Ureter (tissue), 1 donor: ENCODE data around the gene PMS1. TPM values are rescaled to one million over a fixed set of nuclear protein-coding genes. Genes with fewer than 3 reads are reported as not detected.
"Not testable (repeated sequence)": the region's sequence is repeated elsewhere in the genome, so short reads cannot be mapped to it uniquely, and the experiment has no call there.

ENCODE experiments used
- DNase-seq: peaks from one replicate; pipeline ENCODE4 v3.0.0-alpha.2; 2020; ENCODE audit warnings: low spot score
- total RNA-seq: library from RNA; stranded (reverse); gene quantifications from one replicate; pipeline ENCODE4 v1.2.4, GENCODE V29; 2023
- donor health status: DM: yes; HTN: yes; CAD: no.

PMS1 gene
- total RNA-seq, 1 donor from 2014 or later, result 29.6 TPM

- DNase-seq, result no peak
These were observed 81.6 kb downstream of the PMS1 start for GRCh38 chr2:189865826-189866225.

- no peak for DNase-seq
These were observed 82.0 kb downstream of the PMS1 start for GRCh38 chr2:189866296-189866695.

GRCh38 chr2:189868896-189869295, 84.6 kb downstream of the PMS1 start:
- DNase-seq, result no peak

GRCh38 chr2:189870381-189871085, 86.3 kb downstream of the PMS1 start:
- no peak for DNase-seq

- no peak for DNase-seq
These were observed 89.4 kb downstream of the PMS1 start for GRCh38 chr2:189873696-189874095.

- DNase-seq, result no peak
These were observed 90.5 kb downstream of the PMS1 start for GRCh38 chr2:189874586-189875320.

- DNase-seq, result no peak
These were observed 92.0 kb downstream of the PMS1 start for GRCh38 chr2:189876271-189876670.

- DNase-seq, result no peak
These were observed 95.4 kb downstream of the PMS1 start for GRCh38 chr2:189879716-189880081.

- DNase-seq, result no peak
These were observed 96.2 kb downstream of the PMS1 start for GRCh38 chr2:189880429-189880828.

GRCh38 chr2:189880832-189881492, 96.7 kb downstream of the PMS1 start:
- DNase-seq, result no peak

GRCh38 chr2:189885368-189885767, 101.1 kb downstream of the PMS1 start:
- no peak for DNase-seq

- DNase-seq, result not testable (repeated sequence)
These were observed 108.5 kb downstream of the PMS1 start for GRCh38 chr2:189892546-189893294.

GRCh38 chr2:189896809-189897208, 112.6 kb downstream of the PMS1 start:
- DNase-seq, result no peak

GRCh38 chr2:189899101-189899500, 114.9 kb downstream of the PMS1 start:
- no peak for DNase-seq

- DNase-seq, result no peak
These were observed 116.5 kb downstream of the PMS1 start for GRCh38 chr2:189900726-189901125.

- DNase-seq, result no peak
These were observed 117.4 kb downstream of the PMS1 start for GRCh38 chr2:189901664-189902063.

- DNase-seq, result no peak
These were observed 129.6 kb downstream of the PMS1 start for GRCh38 chr2:189913821-189914220.

- DNase-seq, result no peak
These were observed 132.4 kb downstream of the PMS1 start for GRCh38 chr2:189916651-189917050.
